ENCODE results near the gene TMEM181. TPM values are rescaled to one million over a fixed set of nuclear protein-coding genes. Genes with fewer than 3 reads are reported as not detected.

The TMEM181 gene
- total and polyA plus RNA-seq, 2 of the 13 experiments (the other 11 are each of a cell fraction or from before 2014, with no cell fraction given), result 59.1 to 108 TPM

- TF ChIP-seq ZMAT5 (CRISPR knock-in tag; IDR thresholded peaks at IDR 0.05; ENCODE audit: borderline replicate concordance, low read depth), result no peak
- TF ChIP-seq HHEX (CRISPR knock-in tag; IDR thresholded peaks at IDR 0.05), result 0 out of 2 replicates have a peak, but pooled peaks have one; percentile 47
- peak; percentile 97 for TF ChIP-seq FOXO1 (CRISPR knock-in tag; IDR thresholded peaks at IDR 0.05)
- peak; percentile 98 for TF ChIP-seq DPF2 (CRISPR knock-in tag; IDR thresholded peaks at IDR 0.05; ENCODE audit: borderline replicate concordance, low read depth)
- peak; percentile 85 for TF ChIP-seq ZNF83 (CRISPR knock-in tag; IDR thresholded peaks at IDR 0.05; ENCODE audit: borderline replicate concordance)
- peak; percentile 100 for TF ChIP-seq HDAC2 (CRISPR knock-in tag; IDR thresholded peaks at IDR 0.05)
- peak; percentile 80 for TF ChIP-seq ZNF777 (CRISPR knock-in tag; IDR thresholded peaks at IDR 0.05)
- 0 out of 2 replicates have a peak, but pooled peaks have one; percentile 63 for TF ChIP-seq ZNF34 (CRISPR knock-in tag; IDR thresholded peaks at IDR 0.05; ENCODE audit: borderline replicate concordance)
- TF ChIP-seq, protein P1, sequence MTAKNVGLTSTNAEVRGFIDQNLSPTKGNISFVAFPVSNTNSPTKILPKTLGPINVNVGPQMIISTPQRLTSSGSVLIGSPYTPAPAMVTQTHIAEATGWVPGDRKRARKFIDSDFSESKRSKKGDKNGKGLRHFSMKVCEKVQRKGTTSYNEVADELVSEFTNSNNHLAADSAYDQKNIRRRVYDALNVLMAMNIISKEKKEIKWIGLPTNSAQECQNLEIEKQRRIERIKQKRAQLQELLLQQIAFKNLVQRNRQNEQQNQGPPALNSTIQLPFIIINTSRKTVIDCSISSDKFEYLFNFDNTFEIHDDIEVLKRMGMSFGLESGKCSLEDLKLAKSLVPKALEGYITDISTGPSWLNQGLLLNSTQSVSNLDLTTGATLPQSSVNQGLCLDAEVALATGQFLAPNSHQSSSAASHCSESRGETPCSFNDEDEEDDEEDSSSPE (CRISPR knock-in tag; IDR thresholded peaks at IDR 0.05), result peak; percentile 87
- peak; percentile 71; the same call in 1 of the 2 replicates for TF ChIP-seq ELF4 (CRISPR knock-in tag; IDR thresholded peaks at IDR 0.05; ENCODE audit: borderline replicate concordance)
- TF ChIP-seq, protein P2, sequence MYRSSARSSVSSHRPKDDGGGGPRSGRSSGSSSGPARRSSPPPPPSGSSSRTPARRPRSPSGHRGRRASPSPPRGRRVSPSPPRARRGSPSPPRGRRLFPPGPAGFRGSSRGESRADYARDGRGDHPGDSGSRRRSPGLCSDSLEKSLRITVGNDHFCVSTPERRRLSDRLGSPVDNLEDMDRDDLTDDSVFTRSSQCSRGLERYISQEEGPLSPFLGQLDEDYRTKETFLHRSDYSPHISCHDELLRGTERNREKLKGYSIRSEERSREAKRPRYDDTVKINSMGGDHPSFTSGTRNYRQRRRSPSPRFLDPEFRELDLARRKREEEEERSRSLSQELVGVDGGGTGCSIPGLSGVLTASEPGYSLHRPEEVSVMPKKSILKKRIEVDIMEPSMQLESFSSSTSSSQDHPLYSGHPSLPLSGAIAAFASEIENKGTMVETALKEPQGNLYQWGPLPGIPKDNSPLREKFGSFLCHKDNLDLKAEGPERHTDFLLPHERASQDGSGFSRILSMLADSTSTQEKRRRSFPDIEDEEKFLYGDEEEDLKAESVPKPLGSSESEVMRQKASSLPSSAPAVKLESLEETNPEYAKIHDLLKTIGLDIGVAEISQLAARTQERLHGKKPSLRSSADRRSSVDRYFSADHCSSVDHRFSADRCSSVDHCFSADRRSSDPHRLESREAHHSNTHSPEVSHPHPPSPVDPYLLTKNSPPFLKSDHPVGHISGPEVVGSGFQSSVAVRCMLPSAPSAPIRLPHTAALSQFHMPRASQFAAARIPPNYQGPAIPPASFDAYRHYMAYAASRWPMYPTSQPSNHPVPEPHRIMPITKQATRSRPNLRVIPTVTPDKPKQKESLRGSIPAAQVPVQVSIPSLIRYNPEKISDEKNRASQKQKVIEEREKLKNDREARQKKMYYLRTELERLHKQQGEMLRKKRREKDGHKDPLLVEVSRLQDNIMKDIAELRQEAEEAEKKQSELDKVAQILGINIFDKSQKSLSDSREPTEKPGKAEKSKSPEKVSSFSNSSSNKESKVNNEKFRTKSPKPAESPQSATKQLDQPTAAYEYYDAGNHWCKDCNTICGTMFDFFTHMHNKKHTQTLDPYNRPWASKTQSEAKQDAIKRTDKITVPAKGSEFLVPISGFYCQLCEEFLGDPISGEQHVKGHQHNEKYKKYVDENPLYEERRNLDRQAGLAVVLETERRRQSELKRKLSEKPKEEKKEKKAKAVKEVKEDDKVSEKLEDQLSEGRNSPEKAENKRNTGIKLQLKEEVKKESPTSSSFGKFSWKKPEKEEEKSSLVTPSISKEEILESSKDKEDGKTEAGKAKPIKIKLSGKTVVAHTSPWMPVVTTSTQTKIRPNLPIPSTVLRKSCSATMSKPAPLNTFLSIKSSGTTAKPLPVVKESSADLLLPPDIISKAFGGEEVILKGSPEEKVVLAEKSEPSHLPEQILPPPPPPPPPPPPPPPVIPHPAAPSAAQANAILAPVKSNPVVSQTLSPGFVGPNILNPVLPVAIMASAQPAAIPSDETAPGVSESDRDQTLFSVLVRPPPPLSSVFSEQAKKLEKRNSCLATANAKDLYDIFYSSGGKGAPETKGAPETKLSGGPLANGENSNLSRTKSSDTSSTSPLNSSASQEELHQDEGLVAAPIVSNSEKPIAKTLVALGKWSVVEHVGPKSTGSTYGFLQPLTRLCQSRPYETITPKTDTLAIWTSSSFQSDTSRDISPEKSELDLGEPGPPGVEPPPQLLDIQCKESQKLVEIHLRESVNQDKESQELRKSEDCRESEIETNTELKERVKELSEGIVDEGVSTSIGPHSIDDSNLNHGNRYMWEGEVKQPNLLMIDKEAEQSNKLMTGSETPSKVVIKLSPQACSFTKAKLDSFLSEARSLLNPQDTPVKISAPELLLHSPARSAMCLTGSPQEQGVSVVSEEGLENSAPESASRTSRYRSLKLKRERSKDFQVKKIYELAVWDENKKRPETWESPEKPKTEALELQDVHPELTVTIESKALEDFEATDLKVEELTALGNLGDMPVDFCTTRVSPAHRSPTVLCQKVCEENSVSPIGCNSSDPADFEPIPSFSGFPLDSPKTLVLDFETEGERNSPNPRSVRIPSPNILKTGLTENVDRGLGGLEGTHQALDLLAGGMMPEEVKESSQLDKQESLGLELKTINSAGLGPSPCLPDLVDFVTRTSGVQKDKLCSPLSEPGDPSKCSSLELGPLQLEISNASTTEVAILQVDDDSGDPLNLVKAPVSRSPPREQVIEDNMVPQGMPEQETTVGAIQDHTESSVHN (CRISPR knock-in tag; IDR thresholded peaks at IDR 0.05), result peak; percentile 98
- TF ChIP-seq MATR3 (CRISPR knock-in tag; IDR thresholded peaks at IDR 0.05), result no peak
- TF ChIP-seq SP2 (CRISPR knock-in tag; IDR thresholded peaks at IDR 0.05), result no peak
- peak; percentile 88 for TF ChIP-seq SKI (IDR thresholded peaks at IDR 0.05; ENCODE audit: partially characterized antibody)
Observed at GRCh38 chr6:158571826-158572652, 12.1 kb downstream of the TMEM181 start (continued).

All from HepG2 (cell line).